CD8-positive, alpha-beta memory T cell (primary cell): ENCODE data around the gene EZH1. TPM values are rescaled to one million over a fixed set of nuclear protein-coding genes. Genes with fewer than 3 reads are reported as not detected.
"Not testable (repeated sequence)": the region's sequence is repeated elsewhere in the genome, so short reads cannot be mapped to it uniquely, and the experiment has no call there.

Experiments
- CTCF ChIA-PET: fragments of 350-600 bp; sonication (Branson Sonifier 250); formaldehyde crosslinking; loops from one replicate; lab custom pipeline; 2021; ENCODE audit warnings: antibody characterized with exemption; lab: Charles Lee
- POLR2A ChIA-PET: fragments of 350-600 bp; sonication (Branson Sonifier 250); formaldehyde crosslinking; loops from one replicate; lab custom pipeline; 2021; ENCODE audit warnings: antibody characterized with exemption; lab: Charles Lee
- DNase-seq, 5 donors: peaks; one replicate each; pipeline versions ENCODE4 v3.0.0 to v3.0.0-alpha.2; 2020 to 2022; ENCODE audit warnings: mixed read lengths in 1 of 5
- H3K27ac ChIP-seq: one replicate; pipeline ENCODE4 v1.7.0; 2013; ENCODE audit warnings: low read depth, mild to moderate bottlenecking, low read length, moderate library complexity
- H3K27me3 ChIP-seq: 2 replicates; pipeline ENCODE4 v1.7.0; 2013; ENCODE audit warnings: low read length, mild to moderate bottlenecking; ENCODE audit not compliant: insufficient read depth, poor library complexity, severe bottlenecking
- H3K36me3 ChIP-seq: 2 replicates; pipeline ENCODE4 v1.7.0; 2013; ENCODE audit warnings: mild to moderate bottlenecking, low read length, moderate library complexity; ENCODE audit not compliant: insufficient read depth
- H3K4me1 ChIP-seq: 2 replicates; pipeline ENCODE4 v1.7.0; 2013; ENCODE audit warnings: mild to moderate bottlenecking, low read length, moderate library complexity; ENCODE audit not compliant: insufficient read depth
- H3K4me3 ChIP-seq: 2 replicates; pipeline ENCODE4 v1.7.0; 2013; ENCODE audit warnings: mild to moderate bottlenecking, low read length
- H3K9me3 ChIP-seq: 2 replicates; pipeline ENCODE4 v1.7.0; 2013; ENCODE audit warnings: mild to moderate bottlenecking, low read length
- H3K27ac Mint-ChIP-seq, 8 donors: one replicate each; pipeline ENCODE4 v1.8.0; 2020 to 2021; ENCODE audit warnings: mixed read lengths in 8 of 8, mild to moderate bottlenecking in 6 of 8, inconsistent platforms in 3 of 8, moderate library complexity in 3 of 8
- H3K27me3 Mint-ChIP-seq, 2 donors: one replicate each; pipeline ENCODE4 v1.8.0; 2020 to 2021; ENCODE audit warnings: mixed read lengths in 2 of 2, mild to moderate bottlenecking in 1 of 2, moderate library complexity in 1 of 2
- H3K36me3 Mint-ChIP-seq, 3 donors: one replicate each; pipeline ENCODE4 v1.8.0; 2020 to 2021; ENCODE audit warnings: mixed read lengths in 3 of 3, inconsistent platforms in 1 of 3, mild to moderate bottlenecking in 1 of 3
- H3K4me1 Mint-ChIP-seq, 3 donors: one replicate each; pipeline ENCODE4 v1.8.0; 2020 to 2021; ENCODE audit warnings: mixed read lengths in 3 of 3, inconsistent platforms in 1 of 3, mild to moderate bottlenecking in 1 of 3
- H3K4me3 Mint-ChIP-seq, 7 donors: one replicate each; pipeline ENCODE4 v1.8.0; 2020 to 2021; ENCODE audit warnings: mixed read lengths in 7 of 7, mild to moderate bottlenecking in 6 of 7, moderate library complexity in 4 of 7, inconsistent platforms in 2 of 7
- H3K9me3 Mint-ChIP-seq, 5 donors: one replicate each; pipeline ENCODE4 v1.8.0; 2020 to 2022; ENCODE audit warnings: mixed read lengths in 5 of 5, mild to moderate bottlenecking in 3 of 5, moderate library complexity in 2 of 5, inconsistent platforms in 1 of 5
- polyA plus RNA-seq: library from polyadenylated mRNA; unstranded; fragments of 300-500 nt; fragmentation: Illumina TruSeq; gene quantifications from one replicate; pipeline ENCODE4 v1.2.3, GENCODE V29; 2021
- total RNA-seq, 2 experiments: library from RNA; stranded (reverse); gene quantifications; one replicate each; pipeline ENCODE4 v1.2.3, GENCODE V29; 2021

Gene EZH1
- total and polyA plus RNA-seq, 3 experiments from 2014 or later = 37.2 to 42.6 (median 40.8) TPM

GRCh38 chr17:42750739-42751344 is 6.0 kb upstream of the EZH1 start:
- H3K27me3 ChIP-seq = peaks cover 8% of the 10 kb centered on the region
- H3K4me3 ChIP-seq = no peak overlapping the region
- no peak overlapping the region for H3K4me3 Mint-ChIP-seq
- no peaks in the 10 kb centered on the region for H3K4me1 ChIP-seq
- no peak overlapping the region for H3K27ac Mint-ChIP-seq
- H3K27ac ChIP-seq = no peak overlapping the region
- POLR2A ChIA-PET = no interaction called here
- H3K9me3 ChIP-seq = no peaks in the 10 kb centered on the region
- DNase-seq = no peak
- H3K9me3 Mint-ChIP-seq = no peaks in the 10 kb centered on the region
- CTCF ChIA-PET = interaction anchor here (0.6 kb wide), 1 partner anchor 13 kb away, joined by 3 read pairs; no protein-coding TSS in a partner anchor
- H3K36me3 Mint-ChIP-seq = peaks cover 0 to under 1% (median 0%) of the 10 kb centered on the region in 3 donors
- H3K27me3 Mint-ChIP-seq = peaks cover 8 to 53% of the 10 kb centered on the region in 2 donors
- no peaks in the 10 kb centered on the region for H3K4me1 Mint-ChIP-seq
- H3K36me3 ChIP-seq = no peaks in the 10 kb centered on the region

GRCh38 chr17:42748908-42749798 is 4.3 kb upstream of the EZH1 start:
- Histone ChIP-seq H3K27ac (no peak overlapping the region), H3K4me3 (no peak overlapping the region), H3K4me1 (peaks cover 6% of the 10 kb centered on the region), H3K9me3 (no peaks in the 10 kb centered on the region), H3K36me3 (no peaks in the 10 kb centered on the region), H3K27me3 (no peaks in the 10 kb centered on the region)
- ChIA-PET POLR2A (no interaction called here), CTCF (interaction anchor here (1.8 kb wide), 1 partner anchor 14 kb away, joined by 6 read pairs; no protein-coding TSS in a partner anchor)
- peaks cover 8 to 43% of the 10 kb centered on the region in 2 donors for H3K27me3 Mint-ChIP-seq
- H3K4me1 Mint-ChIP-seq = peaks cover 8 to 11% (median 9%) of the 10 kb centered on the region in 3 donors
- no peak overlapping the region for H3K27ac Mint-ChIP-seq
- peaks cover 0 to 9% (median 0%) of the 10 kb centered on the region in 3 donors for H3K36me3 Mint-ChIP-seq
- no peaks in the 10 kb centered on the region for H3K9me3 Mint-ChIP-seq
- no peak for DNase-seq
- H3K4me3 Mint-ChIP-seq = peak overlapping the region in 1 of 7 donors; percentile 65

- POLR2A ChIA-PET = interaction anchor here (0.6 kb wide), 1 partner anchor 887 kb away, joined by 8 read pairs; no protein-coding TSS in a partner anchor
- H3K27me3 Mint-ChIP-seq = peaks cover 8 to 39% of the 10 kb centered on the region in 2 donors
- peaks cover 0 to 9% (median 0%) of the 10 kb centered on the region in 3 donors for H3K36me3 Mint-ChIP-seq
- H3K27ac ChIP-seq = no peak overlapping the region
- no peaks in the 10 kb centered on the region for H3K9me3 ChIP-seq
- CTCF ChIA-PET = interaction anchor here (1.8 kb wide), 1 partner anchor 15 kb away, joined by 6 read pairs; no protein-coding TSS in a partner anchor
- no peak overlapping the region for H3K4me3 ChIP-seq
- no peaks in the 10 kb centered on the region for H3K36me3 ChIP-seq
- DNase-seq = no peak
- no peaks in the 10 kb centered on the region for H3K9me3 Mint-ChIP-seq
- H3K27me3 ChIP-seq = no peaks in the 10 kb centered on the region
- no peak overlapping the region for H3K27ac Mint-ChIP-seq
- peak overlapping the region in 2 of 7 donors; percentile 63 to 65 for H3K4me3 Mint-ChIP-seq
- H3K4me1 ChIP-seq = peaks cover 14% of the 10 kb centered on the region
- peaks cover 14 to 18% (median 16%) of the 10 kb centered on the region in 3 donors for H3K4me1 Mint-ChIP-seq
These were observed 3.5 kb upstream of the EZH1 start for GRCh38 chr17:42748202-42748907.

GRCh38 chr17:42744283-42744805 is 496 bp downstream of the EZH1 start:
- DNase-seq = peak in 2 of 5 donors; percentile 59 to 66
- CTCF ChIA-PET = interaction anchor here (1.2 kb wide), 1 partner anchor 17 kb away, joined by 4 read pairs; the partner anchor contains the start of gene RAMP2
- no peaks in the 10 kb centered on the region for H3K36me3 ChIP-seq
- H3K4me3 ChIP-seq = peak overlapping the region; percentile 70
- H3K27ac Mint-ChIP-seq = peak overlapping the region; percentile 82 to 97 (median 92)
- no peaks in the 10 kb centered on the region for H3K9me3 ChIP-seq
- H3K9me3 Mint-ChIP-seq = no peaks in the 10 kb centered on the region
- no peaks in the 10 kb centered on the region for H3K27me3 ChIP-seq
- H3K36me3 Mint-ChIP-seq = peaks cover 0 to 13% (median 2%) of the 10 kb centered on the region in 3 donors
- POLR2A ChIA-PET = no interaction called here
- H3K27me3 Mint-ChIP-seq = peaks cover 3 to 21% of the 10 kb centered on the region in 2 donors
- peak overlapping the region; percentile 87 to 98 (median 96) for H3K4me3 Mint-ChIP-seq
- H3K4me1 Mint-ChIP-seq = peaks cover 16 to 37% (median 25%) of the 10 kb centered on the region in 3 donors
- H3K27ac ChIP-seq = peak overlapping the region; percentile 60
- H3K4me1 ChIP-seq = peaks cover 18% of the 10 kb centered on the region

- peaks cover 0 to 13% (median 2%) of the 10 kb centered on the region in 3 donors for H3K36me3 Mint-ChIP-seq
- H3K4me1 Mint-ChIP-seq = peaks cover 16 to 37% (median 25%) of the 10 kb centered on the region in 3 donors
- H3K36me3 ChIP-seq = no peaks in the 10 kb centered on the region
- peak overlapping the region; percentile 70 for H3K4me3 ChIP-seq
- peak overlapping the region; percentile 87 to 98 (median 96) for H3K4me3 Mint-ChIP-seq
- no peak for DNase-seq
- H3K27ac Mint-ChIP-seq = peak overlapping the region; percentile 82 to 97 (median 92)
- peak overlapping the region; percentile 60 for H3K27ac ChIP-seq
- no peaks in the 10 kb centered on the region for H3K27me3 ChIP-seq
- H3K9me3 Mint-ChIP-seq = no peaks in the 10 kb centered on the region
- H3K4me1 ChIP-seq = peaks cover 18% of the 10 kb centered on the region
- no peaks in the 10 kb centered on the region for H3K9me3 ChIP-seq
- H3K27me3 Mint-ChIP-seq = peaks cover 3 to 15% of the 10 kb centered on the region in 2 donors
- ChIA-PET CTCF (interaction anchor here (1.2 kb wide), 1 partner anchor 18 kb away, joined by 4 read pairs; the partner anchor contains the start of gene RAMP2), POLR2A (no interaction called here)
These were observed 1.1 kb downstream of the EZH1 start for GRCh38 chr17:42743595-42744282.

GRCh38 chr17:42742916-42743315 is 1.9 kb downstream of the EZH1 start:
- H3K36me3 Mint-ChIP-seq = peaks cover 0 to 13% (median 2%) of the 10 kb centered on the region in 3 donors
- peaks cover 16 to 37% (median 25%) of the 10 kb centered on the region in 3 donors for H3K4me1 Mint-ChIP-seq
- H3K9me3 Mint-ChIP-seq, H3K9me3 ChIP-seq, H3K4me3 ChIP-seq, H3K27me3 ChIP-seq, H3K36me3 ChIP-seq, H3K27ac ChIP-seq, DNase-seq, POLR2A ChIA-PET: not testable (repeated sequence)
- peak overlapping the region in 6 of 7 donors; percentile 9 to 56 (median 48) for H3K4me3 Mint-ChIP-seq
- peaks cover 18% of the 10 kb centered on the region for H3K4me1 ChIP-seq
- peaks cover 0 to 11% of the 10 kb centered on the region in 2 donors for H3K27me3 Mint-ChIP-seq
- CTCF ChIA-PET = interaction anchor here (1.2 kb wide), 1 partner anchor 18 kb away, joined by 4 read pairs; the partner anchor contains the start of gene RAMP2
- peak overlapping the region in 1 of 8 donors; percentile 64 for H3K27ac Mint-ChIP-seq

GRCh38 chr17:42740699-42741098 is 4.1 kb downstream of the EZH1 start:
- Histone ChIP-seq H3K9me3 (no peaks in the 10 kb centered on the region), H3K4me3 (no peak overlapping the region)
- POLR2A ChIA-PET = no interaction called here

More at GRCh38 chr17:42740699-42741098, 4.1 kb downstream of the EZH1 start:
- CTCF ChIA-PET = no interaction called here
- Mint-ChIP-seq H3K36me3 (peaks cover 0 to 19% (median 3%) of the 10 kb centered on the region in 3 donors), H3K9me3 (no peaks in the 10 kb centered on the region), H3K27me3 (no peaks in the 10 kb centered on the region), H3K27ac (no peak overlapping the region), H3K4me3 (no peak overlapping the region), H3K4me1 (peaks cover 16 to 47% (median 30%) of the 10 kb centered on the region in 3 donors)
- Histone ChIP-seq H3K4me1 (peaks cover 18% of the 10 kb centered on the region), H3K36me3 (no peaks in the 10 kb centered on the region), H3K27me3 (no peaks in the 10 kb centered on the region), H3K27ac (no peak overlapping the region)
- DNase-seq = no peak
